Sigmoid colon (tissue), 7 donors: Measurements from ENCODE around the gene C1orf226. TPM values are rescaled to one million over a fixed set of nuclear protein-coding genes. Genes with fewer than 3 reads are reported as not detected.

Experiments
- DNase-seq: peaks from one replicate; pipeline ENCODE4 v3.0.0-alpha.2; 2019
- H3K27ac ChIP-seq, 4 donors: fragments of 200-600 bp; sonication (generic); one replicate each; pipeline ENCODE4 v1.5.1; 2016 to 2019; ENCODE audit warnings: mild to moderate bottlenecking in 1 of 4
- H3K27me3 ChIP-seq, 3 donors: fragments of 200-600 bp; sonication (generic); one replicate each; pipeline ENCODE4 v1.5.1; 2019; ENCODE audit warnings: mild to moderate bottlenecking in 1 of 3
- H3K36me3 ChIP-seq, 4 donors: fragments of 200-600 bp; sonication (generic); one replicate each; pipeline ENCODE4 v1.5.1; 2016 to 2019
- H3K4me1 ChIP-seq, 4 donors: fragments of 200-600 bp; sonication (generic); one replicate each; pipeline ENCODE4 v1.5.1; 2017 to 2019
- H3K4me3 ChIP-seq, 4 donors: fragments of 200-600 bp; sonication (generic); one replicate each; pipeline ENCODE4 v1.5.1; 2017 to 2019; ENCODE audit warnings: mild to moderate bottlenecking in 2 of 4, moderate library complexity in 1 of 4
- H3K9me3 ChIP-seq, 4 donors: fragments of 200-600 bp in 3 of 4; sonication (generic) in 3 of 4; one replicate each; pipeline versions ENCODE4 v1.5.1 to v1.6.1; 2013 to 2019
- EP300 ChIP-seq, 4 donors: sonication (generic); formaldehyde crosslinking; IDR thresholded peaks; one replicate each; pipeline ENCODE4 v1.6.1; 2017; ENCODE audit warnings: antibody characterized with exemption in 4 of 4
- POLR2A ChIP-seq, 2 donors: fragments of 450-650 bp; IDR thresholded peaks; one replicate each; pipeline ENCODE4 v1.6.1; 2016; ENCODE audit warnings: antibody characterized with exemption in 2 of 2, mild to moderate bottlenecking in 2 of 2, moderate library complexity in 2 of 2
- POLR2AphosphoS5 ChIP-seq, 4 donors: sonication (generic); formaldehyde crosslinking; IDR thresholded peaks; one replicate each; pipeline ENCODE4 v1.6.1; 2017; ENCODE audit warnings: antibody characterized with exemption in 4 of 4
- WGBS, 2 donors: extraction: QIAGEN DNeasy Blood & Tissue Kit; methylation state at CpG; one replicate each; pipeline ENCODE4 v1.1.7; 2013; 5-methylcytosine and 5-hydroxymethylcytosine counted together
- intact Hi-C: fragments of 100-400 bp; cut with DNase I; formaldehyde crosslinking; loops from one replicate; pipeline ENCODE4 v1.15.1; 2023
- polyA plus RNA-seq, 3 donors: library from polyadenylated mRNA; stranded (reverse); fragments of 200-250 nt; gene quantifications; one replicate each; pipeline ENCODE4 v1.2.3, GENCODE V29; 2013
- total RNA-seq, 4 donors: library from RNA; depleted of rRNA; stranded (reverse); fragments of >200 nt; gene quantifications; one replicate each; pipeline ENCODE4 v1.1.0, GENCODE V29; 2016
- TF ChIP-seq, protein P1 (sequence below), 4 experiments: fragments of 450-650 bp in 3 of 4; fragments of 200-600 bp in 1 of 4; IDR thresholded peaks; one replicate each; pipeline ENCODE4 v1.5.1; 2016 to 2019; ENCODE audit warnings: antibody characterized with exemption in 4 of 4, mild to moderate bottlenecking in 3 of 4, moderate library complexity in 2 of 4
- donor health status: healthy with polysubstance abuse.
- donor health status: Bipolar disorder and iron deficiency.
- donor health status: healthy.

Gene C1orf226
- total and polyA plus RNA-seq, 7 donors: 6.6 to 16.1 (median 13.2) TPM

DNA sequence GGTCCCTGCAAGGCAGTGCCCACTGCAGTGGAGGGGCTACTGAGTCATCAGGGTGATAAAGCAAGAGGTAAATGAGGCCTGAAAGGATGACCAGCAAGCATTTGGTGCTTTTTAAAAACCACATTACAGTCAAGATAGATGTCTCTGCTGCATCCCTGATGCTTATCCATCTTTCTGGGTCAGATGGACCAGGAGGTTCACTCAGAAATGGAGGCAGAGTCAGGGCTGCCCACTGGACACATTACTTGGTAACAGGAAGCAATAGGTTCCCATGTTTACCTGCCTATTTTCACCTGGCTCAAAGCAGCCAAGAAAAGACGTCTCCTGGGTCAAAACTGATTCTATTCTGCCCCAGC, 8.5 kb upstream of the C1orf226 start:
- TF ChIP-seq, protein P1, sequence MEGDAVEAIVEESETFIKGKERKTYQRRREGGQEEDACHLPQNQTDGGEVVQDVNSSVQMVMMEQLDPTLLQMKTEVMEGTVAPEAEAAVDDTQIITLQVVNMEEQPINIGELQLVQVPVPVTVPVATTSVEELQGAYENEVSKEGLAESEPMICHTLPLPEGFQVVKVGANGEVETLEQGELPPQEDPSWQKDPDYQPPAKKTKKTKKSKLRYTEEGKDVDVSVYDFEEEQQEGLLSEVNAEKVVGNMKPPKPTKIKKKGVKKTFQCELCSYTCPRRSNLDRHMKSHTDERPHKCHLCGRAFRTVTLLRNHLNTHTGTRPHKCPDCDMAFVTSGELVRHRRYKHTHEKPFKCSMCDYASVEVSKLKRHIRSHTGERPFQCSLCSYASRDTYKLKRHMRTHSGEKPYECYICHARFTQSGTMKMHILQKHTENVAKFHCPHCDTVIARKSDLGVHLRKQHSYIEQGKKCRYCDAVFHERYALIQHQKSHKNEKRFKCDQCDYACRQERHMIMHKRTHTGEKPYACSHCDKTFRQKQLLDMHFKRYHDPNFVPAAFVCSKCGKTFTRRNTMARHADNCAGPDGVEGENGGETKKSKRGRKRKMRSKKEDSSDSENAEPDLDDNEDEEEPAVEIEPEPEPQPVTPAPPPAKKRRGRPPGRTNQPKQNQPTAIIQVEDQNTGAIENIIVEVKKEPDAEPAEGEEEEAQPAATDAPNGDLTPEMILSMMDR (IDR thresholded peaks at IDR 0.05): no peak
- TF ChIP-seq POLR2AphosphoS5 (IDR thresholded peaks at IDR 0.05) (no peak), EP300 (IDR thresholded peaks at IDR 0.05) (no peak), POLR2A (IDR thresholded peaks at IDR 0.05) (no peak)
- Histone ChIP-seq H3K4me1 (no peaks in the 10 kb centered on the region), H3K9me3 (no peaks in the 10 kb centered on the region), H3K36me3 (no peaks in the 10 kb centered on the region), H3K27ac (no peak overlapping the region), H3K27me3 (no peaks in the 10 kb centered on the region), H3K4me3 (no peak overlapping the region)
- intact Hi-C loops: no loop called here
- peak; percentile 15 for DNase-seq
- WGBS, 2 donors: 22 to 57% methylated on average over 1 of the region's 1 CpG

DNA sequence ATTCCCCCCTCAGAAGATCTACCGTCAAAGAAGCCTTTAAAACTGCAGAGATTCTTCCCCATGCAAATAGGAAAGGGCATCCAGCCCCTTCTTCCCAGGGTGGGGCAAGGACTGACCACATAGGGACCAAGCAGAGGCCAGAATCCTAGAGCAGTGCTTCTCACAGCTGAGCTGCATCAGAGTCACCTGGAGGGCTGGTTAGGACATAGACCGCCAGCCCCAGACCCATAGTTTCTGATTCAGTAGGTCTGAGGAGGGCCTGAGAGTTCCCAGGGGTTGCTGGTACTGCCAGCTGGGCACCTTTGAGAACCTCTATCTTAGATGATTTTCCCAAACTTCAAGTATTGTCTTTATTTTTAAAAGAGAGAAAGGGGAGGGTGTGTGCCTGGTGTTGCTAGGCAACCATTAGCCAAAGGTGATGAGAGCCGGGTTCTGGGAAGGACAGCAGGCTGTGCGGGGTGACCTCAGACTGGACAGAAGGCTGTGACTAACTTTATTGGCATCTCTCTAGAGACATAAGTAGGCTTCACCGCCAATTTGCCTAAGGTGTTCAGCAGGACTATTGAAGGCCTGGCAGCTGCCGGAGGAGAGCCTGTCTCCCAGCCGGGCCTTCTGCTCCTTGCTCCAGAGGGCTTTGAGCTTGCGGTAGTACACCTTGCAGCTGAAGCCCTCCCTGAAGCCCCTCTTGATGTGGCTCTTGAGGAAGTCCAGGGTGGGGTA, 7.8 kb upstream of the C1orf226 start:
- DNase-seq: peak; percentile 34
- Histone ChIP-seq H3K4me3 (no peak overlapping the region), H3K27ac (no peak overlapping the region), H3K27me3 (no peaks in the 10 kb centered on the region), H3K9me3 (no peaks in the 10 kb centered on the region), H3K4me1 (no peaks in the 10 kb centered on the region), H3K36me3 (no peaks in the 10 kb centered on the region)
- 87 to 92% methylated on average over 8 of the region's 8 CpGs for WGBS, 2 donors
- TF ChIP-seq, protein P1 (IDR thresholded peaks at IDR 0.05): no peak
- TF ChIP-seq POLR2A (IDR thresholded peaks at IDR 0.05): no peak
- TF ChIP-seq POLR2AphosphoS5 (IDR thresholded peaks at IDR 0.05): no peak
- no peak for TF ChIP-seq EP300 (IDR thresholded peaks at IDR 0.05)
- intact Hi-C loops: no loop called here

DNA sequence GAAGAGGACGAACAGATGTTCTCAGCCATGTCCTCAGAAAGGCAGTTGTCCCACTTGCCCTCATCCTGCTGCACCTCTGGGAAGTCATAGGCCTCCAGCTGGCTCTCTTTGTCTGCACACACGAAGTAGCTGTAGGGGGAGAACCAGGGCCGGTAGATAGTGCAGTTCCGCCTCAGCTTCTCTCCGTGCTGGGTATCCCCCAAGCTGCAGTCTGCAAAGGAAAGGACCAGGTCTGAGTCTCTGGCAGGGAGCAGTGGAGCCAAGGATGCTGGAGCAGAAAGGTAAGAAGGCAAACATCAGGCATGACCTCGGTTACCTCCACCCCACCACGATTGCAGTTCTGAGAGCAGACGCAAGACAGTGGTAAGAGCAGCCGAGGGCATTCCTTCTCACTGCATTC, 7.1 kb upstream of the C1orf226 start:
- H3K27ac ChIP-seq: no peak overlapping the region
- WGBS, 2 donors: 87 to 95% methylated on average over 9 of the region's 9 CpGs
- H3K36me3 ChIP-seq: no peaks in the 10 kb centered on the region
- intact Hi-C loops: no loop called here
- no peak for TF ChIP-seq POLR2AphosphoS5 (IDR thresholded peaks at IDR 0.05)
- no peak for TF ChIP-seq POLR2A (IDR thresholded peaks at IDR 0.05)
- TF ChIP-seq, protein P1 (IDR thresholded peaks at IDR 0.05): no peak
- no peak for TF ChIP-seq EP300 (IDR thresholded peaks at IDR 0.05)
- no peaks in the 10 kb centered on the region for H3K27me3 ChIP-seq
- no peaks in the 10 kb centered on the region for H3K9me3 ChIP-seq
- no peak overlapping the region for H3K4me3 ChIP-seq
- DNase-seq: peak; percentile 28
- no peaks in the 10 kb centered on the region for H3K4me1 ChIP-seq

DNA sequence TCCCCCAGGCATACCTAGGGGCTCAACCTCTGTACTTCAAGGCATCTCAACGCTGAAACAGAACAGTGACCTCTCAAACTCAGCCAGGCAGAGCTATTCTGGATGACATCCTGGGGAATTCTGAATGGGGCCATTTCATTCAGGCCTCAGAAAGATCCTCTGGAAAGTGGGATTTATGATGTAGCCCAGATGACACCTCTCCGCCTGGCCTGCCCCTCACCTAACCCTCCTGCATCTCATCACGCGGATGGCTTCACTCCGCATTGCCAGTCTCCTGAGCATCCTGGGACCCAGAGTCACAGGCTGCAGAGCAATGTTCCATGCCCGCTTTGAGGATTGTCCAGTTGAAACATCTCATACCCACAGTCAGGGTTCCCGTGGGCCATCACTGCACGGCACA, 6.1 kb upstream of the C1orf226 start:
- intact Hi-C loops: no loop called here
- H3K4me3 ChIP-seq: no peak overlapping the region
- peak; percentile 51 for DNase-seq
- no peaks in the 10 kb centered on the region for H3K9me3 ChIP-seq
- H3K27me3 ChIP-seq: no peaks in the 10 kb centered on the region
- H3K36me3 ChIP-seq: no peaks in the 10 kb centered on the region
- H3K27ac ChIP-seq: no peak overlapping the region
- 85 to 88% methylated on average over 8 of the region's 8 CpGs for WGBS, 2 donors
- TF ChIP-seq POLR2A (IDR thresholded peaks at IDR 0.05) (no peak), POLR2AphosphoS5 (IDR thresholded peaks at IDR 0.05) (no peak), EP300 (IDR thresholded peaks at IDR 0.05) (no peak)
- TF ChIP-seq, protein P1 (IDR thresholded peaks at IDR 0.05): no peak
- H3K4me1 ChIP-seq: no peaks in the 10 kb centered on the region

DNA sequence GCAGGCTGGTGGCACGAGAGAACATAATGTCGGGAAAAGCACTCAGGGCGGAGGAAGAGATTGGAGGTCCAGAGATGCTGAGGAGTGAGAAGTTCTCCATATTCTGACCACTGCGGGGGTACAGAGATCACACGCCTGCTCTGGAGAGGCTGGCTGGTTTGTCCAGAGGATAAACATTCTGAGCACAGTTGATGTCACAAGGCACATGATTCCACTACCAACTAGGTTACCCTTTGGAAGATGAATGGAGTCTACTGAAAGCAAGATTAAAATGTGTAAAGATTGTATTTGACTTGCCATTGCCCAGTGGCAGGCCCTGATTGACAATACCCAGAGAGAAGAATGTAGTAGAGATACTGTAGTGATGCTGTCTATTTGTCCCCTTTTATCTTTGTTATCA, 4.8 kb upstream of the C1orf226 start, which contains the start of gene SPATA46:
TSS of gene SPATA46 (minus strand) at position 164 of the 400 bp plus-strand sequence. CDS start at position 100, 64 bp downstream.
- Histone ChIP-seq H3K4me3 (no peak within 1 kb of the TSS), H3K27me3 (no peaks in the 10 kb centered on the region), H3K4me1 (no peaks in the 10 kb centered on the region), H3K36me3 (no peaks in the 10 kb centered on the region), H3K27ac (no peak within 1 kb of the TSS), H3K9me3 (no peaks in the 10 kb centered on the region)
- intact Hi-C loops: no loop called here
- 96 to 98% methylated on average over 5 of the region's 5 CpGs for WGBS, 2 donors
- no peak for TF ChIP-seq POLR2AphosphoS5 (IDR thresholded peaks at IDR 0.05)
- no peak for TF ChIP-seq EP300 (IDR thresholded peaks at IDR 0.05)
- no peak for TF ChIP-seq POLR2A (IDR thresholded peaks at IDR 0.05)
- TF ChIP-seq, protein P1 (IDR thresholded peaks at IDR 0.05): no peak
- peak; percentile 7 for DNase-seq
